Globus pallidus (tissue), 1 donor: ENCODE data around the gene GREM2.

Experiments used
- DNase-seq: peaks from one replicate; pipeline ENCODE4 v3.0.0-alpha.2; 2015; ENCODE audit warnings: low spot score

GREM2 gene

GRCh38 chr1:240610636-240611035, 1.3 kb downstream of the GREM2 start:
- no peak for DNase-seq

DNA sequence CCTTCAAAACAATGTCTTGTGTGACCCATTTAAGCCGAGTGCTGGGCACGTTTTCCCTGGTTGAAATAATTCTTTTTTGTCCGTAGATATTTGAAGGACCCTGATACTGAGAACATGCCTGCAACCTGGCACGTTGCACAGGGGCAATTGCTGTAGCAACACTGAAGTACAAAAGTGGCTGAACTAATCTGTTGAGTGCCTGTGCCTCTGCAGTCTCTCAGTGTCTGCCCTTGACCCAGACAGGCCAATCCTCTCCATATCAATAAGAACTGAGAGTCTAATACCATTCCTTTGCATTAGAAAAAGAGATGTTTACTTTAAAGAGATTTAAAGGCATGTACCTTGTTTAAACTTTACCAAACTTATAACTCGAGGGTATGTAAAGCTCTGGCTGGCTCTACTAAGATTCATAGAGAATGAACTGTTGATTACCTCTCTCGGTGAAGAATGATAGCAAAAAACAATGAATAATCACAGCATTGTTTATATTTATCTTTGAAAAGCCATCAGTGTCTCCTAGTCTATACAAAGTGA, 2.4 kb downstream of the GREM2 start:
- no peak for DNase-seq

- DNase-seq = no peak
Observed at GRCh38 chr1:240608707-240609106, 3.2 kb downstream of the GREM2 start.

DNA sequence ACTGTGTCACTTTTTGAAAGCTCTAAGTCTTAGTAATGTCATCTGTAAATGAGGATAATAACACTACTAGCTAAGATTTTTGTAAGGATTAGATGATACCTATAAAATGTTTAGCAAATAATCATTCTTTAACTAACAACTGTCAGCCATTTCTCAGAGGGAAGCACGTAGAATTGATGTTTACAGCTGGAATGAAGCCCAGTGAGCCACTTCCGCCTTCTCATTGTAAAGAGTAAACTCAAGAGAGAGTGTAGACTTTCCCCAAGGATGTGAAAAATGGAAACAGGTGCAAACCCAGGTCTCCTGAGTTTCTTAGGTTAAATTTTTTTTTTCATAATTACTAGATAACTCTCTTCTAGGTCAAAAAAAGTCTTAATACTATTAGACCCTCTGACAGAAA, 4.9 kb downstream of the GREM2 start:
- no peak for DNase-seq

DNA sequence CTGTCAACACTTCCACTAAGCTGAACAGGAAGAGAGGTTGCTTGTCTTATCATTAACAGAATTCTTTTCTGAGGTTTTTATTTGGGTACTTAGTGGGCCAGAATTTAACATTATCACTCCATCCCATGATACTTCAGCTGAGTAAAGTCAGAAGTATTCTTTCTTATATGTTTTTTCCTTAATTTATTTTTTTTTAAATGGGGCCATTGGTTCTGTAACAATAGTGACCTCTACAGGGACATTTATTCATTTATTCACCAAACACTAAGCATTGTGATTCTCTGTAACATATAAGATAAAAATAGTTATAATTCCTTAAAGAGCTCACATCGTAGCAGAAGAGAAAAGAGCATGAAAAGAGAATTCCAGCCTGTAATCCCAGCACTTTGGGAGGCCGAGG, 9.8 kb downstream of the GREM2 start:
- no peak for DNase-seq

DNA sequence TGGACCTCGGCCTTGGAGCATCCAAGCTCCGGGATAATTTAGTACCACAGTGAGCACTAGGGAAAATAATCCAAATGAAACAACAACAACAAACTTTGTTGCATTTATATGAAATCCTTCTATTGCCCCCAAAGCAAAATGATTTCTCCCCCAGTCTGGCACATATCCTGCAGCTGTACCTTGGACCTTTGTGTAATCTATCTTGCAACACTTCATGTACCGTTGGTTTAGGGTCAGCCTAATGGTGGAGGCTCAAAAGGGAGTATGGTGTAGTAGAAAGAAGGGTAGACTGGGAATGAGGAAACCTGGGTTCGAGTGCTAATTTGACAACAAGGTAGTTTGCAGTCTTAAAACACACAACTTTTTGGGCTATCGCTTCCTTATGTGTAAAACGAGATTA, 12.1 kb downstream of the GREM2 start:
- DNase-seq = no peak

DNA sequence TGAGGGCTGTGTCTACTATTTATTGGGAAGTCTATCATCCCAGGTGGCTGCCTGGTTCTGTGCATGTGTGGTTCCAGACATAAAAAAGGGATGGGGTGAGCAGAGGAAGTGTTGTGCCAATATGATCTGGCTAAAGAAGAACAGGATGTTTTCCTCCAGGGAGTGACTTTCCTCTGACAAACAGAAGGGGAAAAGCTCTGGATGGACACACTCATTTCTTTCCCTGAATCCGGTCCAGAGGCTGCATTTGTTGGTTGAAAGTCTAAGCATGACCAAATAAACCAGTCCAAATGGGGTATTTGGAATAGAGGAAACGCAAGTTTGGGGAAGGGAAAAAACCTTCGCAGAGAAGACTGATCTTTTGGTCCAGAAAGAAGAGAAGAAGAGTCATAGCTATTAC, 12.7 kb downstream of the GREM2 start:
- DNase-seq = no peak

DNA sequence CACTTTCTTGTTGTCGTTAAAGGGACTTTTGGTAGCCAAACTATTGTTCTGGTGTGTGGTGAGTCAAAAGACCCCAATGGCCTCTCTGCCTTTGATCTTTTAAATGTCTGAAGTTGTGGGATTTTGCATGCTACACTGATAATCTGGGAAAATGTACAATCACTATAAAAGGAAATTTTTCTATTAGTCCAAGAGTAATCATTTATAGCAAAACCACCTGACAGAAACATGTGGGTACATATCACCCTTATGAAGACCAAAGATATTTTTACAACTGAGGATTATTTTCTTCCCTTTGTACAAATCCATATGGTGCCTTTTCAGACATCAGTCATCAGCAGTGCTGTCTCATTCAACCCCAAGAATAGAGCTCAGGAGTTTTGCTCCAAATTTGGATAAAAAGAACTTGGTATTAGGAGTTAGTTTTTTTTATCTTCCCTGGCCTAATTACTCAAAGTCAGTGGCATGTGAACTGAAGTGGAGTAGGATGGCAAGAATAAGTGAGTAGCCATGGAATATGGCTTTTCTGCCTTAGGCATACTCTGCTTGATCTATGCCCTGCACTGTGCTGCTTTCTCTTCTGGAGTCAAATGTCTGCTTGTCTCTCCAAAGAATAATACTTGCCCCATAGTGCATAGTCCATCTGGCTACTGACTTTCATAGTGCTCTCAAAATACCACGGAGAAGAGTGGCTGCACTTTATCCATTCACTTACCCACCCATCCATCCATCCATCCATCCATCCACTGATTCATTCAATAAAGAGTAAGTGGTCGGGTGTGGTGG, 13.5 kb downstream of the GREM2 start:
- no peak for DNase-seq

DNA sequence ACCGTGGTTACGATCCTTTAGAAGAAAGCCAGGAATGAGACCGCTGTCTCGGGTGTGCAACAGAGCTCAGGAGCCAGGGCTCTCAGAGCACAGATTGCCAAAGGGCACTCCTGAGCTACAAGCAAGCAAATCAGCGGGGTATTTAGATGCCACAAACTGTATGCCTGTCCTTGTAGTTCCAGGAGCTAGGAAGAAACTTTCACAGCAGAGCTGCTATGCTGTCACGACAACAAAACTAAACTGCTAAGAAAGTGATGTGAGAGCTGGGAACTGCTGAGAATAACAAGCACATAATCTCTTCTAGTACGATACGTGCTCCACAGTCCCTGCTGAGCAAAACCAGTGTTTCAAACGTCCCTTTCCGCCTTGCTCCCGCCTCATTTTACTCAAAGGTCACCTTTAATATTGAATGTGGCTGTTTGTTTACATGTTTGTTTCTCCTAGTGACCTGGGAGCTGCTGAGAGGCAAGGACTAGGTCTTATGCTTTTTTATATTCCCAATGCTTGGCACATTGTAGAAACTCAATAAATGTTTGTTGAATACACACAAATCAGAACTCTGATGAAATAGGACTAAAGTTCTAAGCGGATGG, 14.7 kb downstream of the GREM2 start:
- no peak for DNase-seq

DNA sequence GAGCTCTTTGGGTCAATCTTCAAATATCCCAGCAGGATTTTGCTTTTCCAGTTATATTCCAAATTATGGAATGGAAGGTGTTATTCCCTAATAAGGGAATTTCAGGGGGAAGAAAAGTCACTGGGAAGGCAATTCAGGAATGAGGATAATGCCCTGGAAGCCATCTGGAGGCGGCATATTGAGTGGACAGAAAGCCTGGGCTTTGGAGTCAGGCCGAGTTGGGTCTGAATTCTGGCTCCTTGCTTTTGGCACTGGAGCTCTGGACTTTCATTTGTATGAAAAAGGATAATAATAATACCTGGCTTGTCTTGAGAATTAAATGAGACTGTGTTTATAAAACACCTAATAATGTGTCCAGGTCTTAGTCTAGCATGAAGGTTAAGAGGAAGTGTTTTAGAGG, 16.5 kb downstream of the GREM2 start:
- DNase-seq = no peak

DNA sequence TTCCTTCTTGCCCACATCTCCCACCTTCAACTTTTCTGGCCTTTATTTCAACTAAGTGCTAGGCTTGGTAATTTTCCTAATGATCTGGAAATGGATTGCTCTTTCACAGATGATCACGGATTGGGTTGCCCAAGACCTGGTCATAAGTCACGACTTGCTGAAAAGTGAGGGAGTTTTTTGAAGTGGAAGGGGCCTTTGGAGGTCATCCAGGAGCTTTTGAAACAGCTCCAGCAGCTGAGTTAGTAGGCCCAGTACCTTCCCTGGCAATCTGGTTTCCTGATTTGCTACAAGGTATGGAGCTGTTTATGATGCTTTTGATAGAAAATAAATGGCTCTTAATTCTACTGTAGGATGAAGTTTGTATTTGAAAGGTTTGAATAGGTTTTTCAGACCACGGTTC, 20.4 kb downstream of the GREM2 start:
- DNase-seq = no peak

DNA sequence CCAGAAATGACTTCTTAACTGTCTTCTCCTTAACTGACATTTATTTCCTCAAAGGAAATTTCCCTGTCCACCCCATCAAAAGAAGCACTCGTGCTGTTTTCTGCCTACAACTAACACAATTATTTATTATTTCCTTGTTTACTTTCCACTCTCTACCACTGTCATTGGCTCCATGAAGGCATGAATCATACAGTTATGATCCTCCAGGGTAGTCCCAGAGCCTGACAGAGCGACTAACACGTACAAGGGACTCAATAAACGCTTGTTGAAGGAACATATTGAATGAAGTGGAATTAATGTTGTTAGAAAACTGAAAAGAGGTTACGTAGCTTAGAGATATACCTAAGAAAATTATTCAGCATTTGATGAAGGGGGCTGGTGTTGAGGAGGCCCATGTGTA, 20.9 kb downstream of the GREM2 start:
- no peak for DNase-seq

- no peak for DNase-seq
Observed at GRCh38 chr1:240589585-240590110, 22.3 kb downstream of the GREM2 start.

GRCh38 chr1:240586006-240586405, 25.9 kb downstream of the GREM2 start:
- DNase-seq = no peak

- DNase-seq = no peak
Observed at GRCh38 chr1:240582953-240583352, 29.0 kb downstream of the GREM2 start.

DNA sequence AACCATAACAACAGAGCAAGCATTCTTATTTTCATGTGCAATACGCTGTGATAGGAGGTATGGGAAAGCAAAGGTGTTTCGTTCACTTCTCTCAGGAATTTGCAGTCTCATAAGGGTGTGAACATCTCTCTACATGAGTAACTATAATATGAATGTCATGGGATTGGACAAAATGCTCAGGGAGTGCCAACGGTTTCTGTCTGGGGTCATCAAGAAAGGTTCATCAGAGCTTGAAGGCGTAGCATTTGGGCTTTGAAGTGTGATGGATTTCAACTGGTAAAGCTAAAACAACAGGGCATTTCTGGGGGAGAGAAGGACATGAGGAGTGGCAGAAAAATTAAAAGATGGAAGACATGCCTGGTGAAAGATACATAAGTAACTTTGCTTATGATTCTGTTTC, 32.4 kb downstream of the GREM2 start:
- DNase-seq = no peak

DNA sequence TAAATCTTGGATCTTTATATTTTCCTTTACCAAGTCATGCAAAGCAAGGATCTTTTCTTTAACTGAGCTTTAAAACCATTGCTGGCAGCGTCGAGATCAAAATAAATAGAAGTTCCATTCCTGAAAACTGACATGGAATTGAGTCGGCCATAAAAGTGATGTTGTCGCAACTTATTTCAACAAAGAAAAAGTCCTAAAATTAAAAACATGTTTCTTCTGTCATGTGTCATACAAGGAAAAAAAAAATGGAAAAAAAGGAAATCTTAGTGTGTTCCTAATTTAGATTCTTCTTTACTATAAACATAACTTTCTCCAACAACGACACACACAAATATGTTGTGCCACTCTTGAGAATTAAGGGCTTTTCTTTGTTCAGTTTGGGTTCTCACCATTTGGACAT, 34.9 kb downstream of the GREM2 start:
- no peak for DNase-seq

DNA sequence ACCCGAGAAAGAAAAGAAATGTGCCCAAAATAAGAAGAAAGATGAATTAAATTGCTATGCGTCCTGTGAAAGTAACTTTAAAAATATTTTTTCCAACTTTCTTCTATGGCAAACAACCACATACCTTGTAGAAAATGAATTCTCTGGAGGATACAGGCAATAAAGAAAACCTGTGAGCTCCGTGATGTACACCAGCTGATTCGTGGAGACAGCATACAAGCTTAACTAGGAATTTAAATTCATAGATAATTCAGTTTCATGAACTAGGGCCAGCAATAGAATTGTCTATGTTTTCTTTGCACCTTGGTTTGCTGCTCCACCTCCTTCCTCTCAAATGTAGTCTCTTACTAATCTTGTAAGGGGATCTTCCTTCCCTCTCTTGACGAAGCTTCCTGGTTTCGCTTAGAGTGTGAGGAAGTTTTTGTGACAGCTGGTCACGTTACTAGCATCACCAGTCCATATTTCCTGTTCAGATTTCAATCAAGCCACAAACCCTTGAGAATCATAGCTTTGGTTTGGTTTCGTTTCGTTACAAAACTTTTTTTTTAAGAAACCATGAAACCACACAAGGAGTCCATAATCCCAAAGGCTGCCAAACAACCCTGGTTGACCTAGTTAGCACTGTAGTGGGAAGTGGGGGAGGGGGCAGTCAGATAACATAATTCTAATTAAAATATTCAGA, 35.8 kb downstream of the GREM2 start:
- DNase-seq = no peak

DNA sequence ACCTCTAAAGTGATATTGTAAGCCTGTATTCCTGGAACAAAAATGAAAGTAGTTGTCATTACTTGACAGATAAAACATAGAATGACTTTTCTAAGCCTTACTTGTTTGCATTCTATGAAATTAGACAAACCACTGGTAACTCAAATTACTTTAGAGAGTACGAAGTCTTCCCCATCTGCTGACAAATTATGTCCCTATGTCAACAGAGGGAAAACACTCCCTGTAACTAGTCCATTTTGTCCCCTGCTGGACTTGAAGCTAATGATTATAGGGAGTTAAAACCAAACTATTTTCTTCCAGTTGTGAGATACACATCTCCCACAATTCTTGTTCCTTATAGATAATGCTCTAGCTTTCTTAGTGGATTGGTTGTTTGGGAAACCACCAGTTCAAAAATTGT, 39.6 kb downstream of the GREM2 start:
- DNase-seq = no peak

DNA sequence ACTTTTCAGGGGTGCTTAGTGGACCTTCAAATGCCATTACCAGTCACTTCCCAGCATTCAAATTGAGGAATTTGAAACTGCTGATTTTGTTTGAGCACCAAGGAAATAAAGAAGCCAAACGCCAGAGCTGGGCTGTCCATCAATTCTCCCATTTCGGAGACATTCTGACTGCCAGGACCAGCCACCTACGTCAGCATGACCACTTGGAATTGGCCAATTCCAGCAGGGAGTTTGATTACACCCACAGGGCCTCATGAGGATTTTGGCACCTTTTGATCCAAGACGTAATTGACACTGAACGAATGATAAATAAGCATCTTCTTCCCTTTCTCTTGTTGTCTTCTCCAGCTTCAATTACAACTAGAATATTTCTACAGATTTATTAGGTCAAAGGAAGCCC, 40.2 kb downstream of the GREM2 start:
- DNase-seq = no peak

- DNase-seq = no peak
Observed at GRCh38 chr1:240567066-240567465, 44.9 kb downstream of the GREM2 start.

- DNase-seq = no peak
Observed at GRCh38 chr1:240562779-240563178, 49.2 kb downstream of the GREM2 start.

- DNase-seq = no peak
Observed at GRCh38 chr1:240562111-240562590, 49.8 kb downstream of the GREM2 start.
